SK-N-SH treated with all-trans-retinoic acid at 6 μM for 48 hours (cell line): ENCODE measurements around the gene PGAP1.

Experiments used
- ATAC-seq: fragments of 200-7000 bp; cut with Tn5 transposase; 3 replicates; pipeline ENCODE4 v1.9.1; 2020; ENCODE audit warnings: mild to moderate bottlenecking, moderate library complexity
- ARNTL ChIP-seq: fragments of 450-650 bp; formaldehyde crosslinking; IDR thresholded peaks from 2 replicates; pipeline ENCODE4 v1.5.0; 2020; ENCODE audit warnings: low read depth, mild to moderate bottlenecking, moderate library complexity, borderline replicate concordance
- BACH2 ChIP-seq: fragments of 250-450 bp; sonication (Bioruptor Pico); IDR thresholded peaks from 2 replicates; pipeline ENCODE4 v1.9.0; 2021; ENCODE audit warnings: mild to moderate bottlenecking, borderline replicate concordance
- CREB5 ChIP-seq: fragments of 250-450 bp; sonication (Bioruptor Pico); IDR thresholded peaks from 2 replicates; pipeline ENCODE4 v1.5.1; 2020; ENCODE audit warnings: low read depth, mild to moderate bottlenecking, moderate library complexity
- CSDC2 ChIP-seq: fragments of 250-450 bp; sonication (Bioruptor Pico); IDR thresholded peaks from 2 replicates; pipeline ENCODE4 v1.5.0; 2020; ENCODE audit warnings: mild to moderate bottlenecking, moderate library complexity
- CSRNP3 ChIP-seq: fragments of 250-450 bp; sonication (Bioruptor Pico); IDR thresholded peaks from 2 replicates; pipeline ENCODE4 v1.5.1; 2021; ENCODE audit warnings: mild to moderate bottlenecking, moderate library complexity
- ESRRG ChIP-seq: fragments of 250-450 bp; sonication (Bioruptor Pico); IDR thresholded peaks from 2 replicates; pipeline ENCODE4 v1.6.1; 2021; ENCODE audit warnings: mild to moderate bottlenecking
- GLIS3 ChIP-seq: fragments of 250-450 bp; sonication (Bioruptor Pico); IDR thresholded peaks from 2 replicates; pipeline ENCODE4 v1.5.0; 2020; ENCODE audit warnings: mild to moderate bottlenecking, moderate library complexity
- ISL1 ChIP-seq: fragments of 250-450 bp; sonication (Bioruptor Pico); IDR thresholded peaks from 2 replicates; pipeline ENCODE4 v2.1.2; 2022; ENCODE audit warnings: mild to moderate bottlenecking, moderate library complexity
- OSR1 ChIP-seq: fragments of 250-450 bp; sonication (Bioruptor Pico); IDR thresholded peaks from 2 replicates; pipeline ENCODE4 v1.8.0; 2022; ENCODE audit warnings: moderate library complexity, mild to moderate bottlenecking, inconsistent platforms
- PATZ1 ChIP-seq: fragments of 250-450 bp; sonication (Bioruptor Pico); IDR thresholded peaks from 2 replicates; pipeline ENCODE4 v1.8.0; 2020; ENCODE audit warnings: mild to moderate bottlenecking, moderate library complexity, borderline replicate concordance
- POU6F1 ChIP-seq: fragments of 250-450 bp; sonication (Bioruptor Pico); IDR thresholded peaks from 2 replicates; pipeline ENCODE4 v1.8.0; 2021; ENCODE audit warnings: low read depth, mild to moderate bottlenecking, moderate library complexity, borderline replicate concordance
- PPARA ChIP-seq: fragments of 250-450 bp; sonication (Bioruptor Pico); IDR thresholded peaks from 2 replicates; pipeline ENCODE4 v1.5.0; 2020; ENCODE audit warnings: mild to moderate bottlenecking, borderline replicate concordance
- RARB ChIP-seq: fragments of 250-450 bp; sonication (Bioruptor Pico); IDR thresholded peaks from 2 replicates; pipeline ENCODE4 v1.8.0; 2021; ENCODE audit warnings: mild to moderate bottlenecking, moderate library complexity
- SNAI2 ChIP-seq: fragments of 250-450 bp; sonication (Bioruptor Pico); IDR thresholded peaks from 2 replicates; pipeline ENCODE4 v1.5.0; 2020; ENCODE audit warnings: mild to moderate bottlenecking, moderate library complexity
- TCF4 ChIP-seq: fragments of 250-450 bp; sonication (Bioruptor Pico); IDR thresholded peaks from 2 replicates; pipeline ENCODE4 v1.8.0; 2021; ENCODE audit warnings: mild to moderate bottlenecking, moderate library complexity, borderline replicate concordance
- TOX ChIP-seq: fragments of 250-450 bp; sonication (Bioruptor Pico); IDR thresholded peaks from 2 replicates; pipeline ENCODE4 v1.8.0; 2021; ENCODE audit warnings: mild to moderate bottlenecking, moderate library complexity, borderline replicate concordance
- TSHZ2 ChIP-seq: fragments of 250-450 bp; sonication (Bioruptor Pico); IDR thresholded peaks from 2 replicates; pipeline ENCODE4 v1.5.0; 2020; ENCODE audit warnings: mild to moderate bottlenecking, moderate library complexity
- ZC3H10 ChIP-seq: fragments of 250-450 bp; sonication (Bioruptor Pico); IDR thresholded peaks from 2 replicates; pipeline ENCODE4 v1.5.1; 2021; ENCODE audit warnings: mild to moderate bottlenecking, moderate library complexity
- ZFP3 ChIP-seq: fragments of 250-450 bp; sonication (Bioruptor Pico); IDR thresholded peaks from 2 replicates; pipeline ENCODE4 v1.5.0; 2020; ENCODE audit warnings: mild to moderate bottlenecking, moderate library complexity
- ZFP30 ChIP-seq: fragments of 450-650 bp; formaldehyde crosslinking; IDR thresholded peaks from 2 replicates; pipeline ENCODE4 v1.5.0; 2022; ENCODE audit warnings: mild to moderate bottlenecking, moderate library complexity
- ZNF565 ChIP-seq: fragments of 450-650 bp; formaldehyde crosslinking; conservative IDR thresholded peaks from 2 replicates; pipeline ENCODE4 v1.5.0; 2020; ENCODE audit warnings: low read depth, mild to moderate bottlenecking, moderate library complexity
- ZNF8 ChIP-seq: fragments of 450-650 bp; formaldehyde crosslinking; IDR thresholded peaks from 2 replicates; pipeline ENCODE4 v1.5.0; 2020; ENCODE audit warnings: mild to moderate bottlenecking, moderate library complexity

PGAP1 gene

GRCh38 chr2:196887431-196887830 is 39.1 kb downstream of the PGAP1 start (continued):
- no peak for TF ChIP-seq ARNTL (CRISPR knock-in tag)
- TF ChIP-seq, all 23 proteins: peak for 0

- ATAC-seq: no peak
- TF ChIP-seq POU6F1 (CRISPR knock-in tag): no peak
- TF ChIP-seq TCF4: no peak
- TF ChIP-seq ZFP3 (CRISPR knock-in tag): no peak
- no peak for TF ChIP-seq GLIS3 (CRISPR knock-in tag)
- no peak for TF ChIP-seq ISL1 (CRISPR knock-in tag)
- no peak for TF ChIP-seq BACH2 (CRISPR knock-in tag)
- no peak for TF ChIP-seq RARB (CRISPR knock-in tag)
- no peak for TF ChIP-seq SNAI2
- no peak for TF ChIP-seq ZFP30 (CRISPR knock-in tag)
Measured at GRCh38 chr2:196884368-196884767, 42.1 kb downstream of the PGAP1 start.

- TF ChIP-seq RARB (CRISPR knock-in tag): no peak
- TF ChIP-seq ZFP3 (CRISPR knock-in tag): no peak
- 0 out of 2 replicates have a peak, but pooled peaks have one; percentile 66 for TF ChIP-seq ESRRG (CRISPR knock-in tag)
- no peak for TF ChIP-seq TOX (CRISPR knock-in tag)
- no peak for TF ChIP-seq SNAI2
- no peak for TF ChIP-seq ZFP30 (CRISPR knock-in tag)
- TF ChIP-seq TCF4: peak; percentile 88; the same call in 1 of the 2 replicates
- TF ChIP-seq ISL1 (CRISPR knock-in tag): peak; percentile 40; the same call in 1 of the 2 replicates
- no peak for TF ChIP-seq ZNF565
- no peak for TF ChIP-seq ZNF8
- no peak for TF ChIP-seq POU6F1 (CRISPR knock-in tag)
- no peak for TF ChIP-seq OSR1 (CRISPR knock-in tag)
- TF ChIP-seq ARNTL (CRISPR knock-in tag): no peak
- TF ChIP-seq CSDC2: no peak
- no peak for TF ChIP-seq PATZ1 (CRISPR knock-in tag)
- no peak for TF ChIP-seq CREB5 (CRISPR knock-in tag)
- no peak for TF ChIP-seq ZC3H10 (CRISPR knock-in tag)
- TF ChIP-seq BACH2 (CRISPR knock-in tag): no peak
- no peak for TF ChIP-seq CSRNP3 (CRISPR knock-in tag)
- no peak for TF ChIP-seq GLIS3 (CRISPR knock-in tag)
- no peak for TF ChIP-seq PPARA (CRISPR knock-in tag)
- TF ChIP-seq TSHZ2: 0 out of 2 replicates have a peak, but pooled peaks have one; percentile 69
- ATAC-seq: no peak
Measured at GRCh38 chr2:196876364-196876763, 50.1 kb downstream of the PGAP1 start.
